Activated CD8-positive, alpha-beta memory T cell treated with anti-CD3 and anti-CD28 coated beads, Interleukin-2, amount 50 U/mL, for 4 hours (primary cell): ENCODE data around the gene SLC48A1.

Experiments used
- DNase-seq: peaks from one replicate; pipeline ENCODE4 v3.0.0-alpha.2; 2020

SLC48A1 gene

GRCh38 chr12:47773062-47773857 lies at the start of gene SLC48A1:
Gene SLC48A1 (plus strand): TSS chr12:47773238. CDS start chr12:47773305, 67 bp downstream.
- DNase-seq = peak; percentile 75

GRCh38 chr12:47725091-47725772 lies 47.8 kb upstream of the SLC48A1 start, which contains the start of gene ENDOU:
Gene ENDOU (minus strand): TSS chr12:47725490. CDS start chr12:47725413, 77 bp downstream.
- DNase-seq = no peak

DNA sequence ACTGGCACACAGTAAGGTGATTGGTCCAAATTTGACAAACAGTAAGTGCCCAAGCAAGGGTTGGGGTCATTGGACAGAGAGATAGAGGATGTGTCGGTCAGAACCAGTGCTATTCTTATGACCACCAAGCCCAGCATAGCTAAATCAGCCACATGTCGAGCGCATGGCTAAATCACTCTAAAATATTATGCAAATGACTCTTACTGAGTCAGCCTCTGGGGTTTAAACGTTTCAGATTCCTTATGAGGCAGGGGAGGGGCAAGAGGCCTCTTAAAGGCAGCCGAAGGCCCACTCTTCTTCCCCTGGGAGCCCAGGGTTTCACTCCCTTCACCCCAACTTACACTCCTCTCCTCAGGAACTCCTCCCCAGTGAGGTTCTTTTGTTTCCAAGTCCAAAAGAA lies 47.1 kb upstream of the SLC48A1 start:
- no peak for DNase-seq

GRCh38 chr12:47729233-47729632 lies 43.8 kb upstream of the SLC48A1 start:
- DNase-seq = no peak

- no peak for DNase-seq
Measured at GRCh38 chr12:47730341-47730744, 42.7 kb upstream of the SLC48A1 start.

GRCh38 chr12:47731723-47732122 lies 41.3 kb upstream of the SLC48A1 start:
- DNase-seq = no peak

DNA sequence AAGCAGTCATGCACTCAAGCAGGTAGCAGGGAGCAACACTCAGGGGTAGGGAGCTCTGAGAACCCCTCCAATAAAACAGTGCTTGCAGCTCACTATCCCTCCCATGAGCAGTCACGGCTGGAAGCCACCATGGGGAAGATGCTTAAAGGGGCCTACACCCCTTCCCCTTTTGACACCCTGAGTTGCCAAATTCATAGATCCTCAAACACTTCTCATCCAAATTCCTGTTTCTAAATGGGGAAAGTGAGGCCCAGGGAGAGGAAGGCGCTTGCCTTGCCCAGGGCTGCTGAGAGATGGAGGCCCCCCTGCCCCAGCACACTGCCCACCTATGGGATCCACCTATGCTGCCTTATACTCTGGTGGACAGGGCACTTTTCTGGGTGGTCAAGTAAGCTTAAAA lies 40.5 kb upstream of the SLC48A1 start:
- no peak for DNase-seq

GRCh38 chr12:47733142-47733541 lies 39.9 kb upstream of the SLC48A1 start:
- DNase-seq = no peak

- DNase-seq = no peak
Measured at GRCh38 chr12:47734725-47735480, 38.1 kb upstream of the SLC48A1 start.

DNA sequence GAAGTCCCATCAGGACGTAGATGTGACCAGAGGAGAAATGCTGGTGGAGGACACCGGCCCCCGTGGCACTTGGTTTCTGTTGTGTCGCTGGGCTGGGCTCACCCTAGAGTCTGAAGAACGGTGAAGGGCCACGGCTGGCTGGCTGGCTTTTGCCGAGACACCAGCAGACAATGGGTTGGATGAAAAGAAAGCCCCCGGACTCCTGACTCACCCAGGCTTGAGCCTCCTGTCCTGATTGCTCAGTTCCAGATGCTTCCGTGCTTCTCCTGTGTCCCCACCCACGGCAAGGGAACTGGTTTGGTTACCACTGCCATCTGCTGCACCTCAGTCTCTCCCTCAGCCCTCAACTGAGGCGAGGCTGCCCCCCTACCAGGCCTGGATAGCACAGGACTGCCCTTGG lies 37.4 kb upstream of the SLC48A1 start:
- no peak for DNase-seq

GRCh38 chr12:47736216-47736615 lies 36.8 kb upstream of the SLC48A1 start:
- DNase-seq = no peak

DNA sequence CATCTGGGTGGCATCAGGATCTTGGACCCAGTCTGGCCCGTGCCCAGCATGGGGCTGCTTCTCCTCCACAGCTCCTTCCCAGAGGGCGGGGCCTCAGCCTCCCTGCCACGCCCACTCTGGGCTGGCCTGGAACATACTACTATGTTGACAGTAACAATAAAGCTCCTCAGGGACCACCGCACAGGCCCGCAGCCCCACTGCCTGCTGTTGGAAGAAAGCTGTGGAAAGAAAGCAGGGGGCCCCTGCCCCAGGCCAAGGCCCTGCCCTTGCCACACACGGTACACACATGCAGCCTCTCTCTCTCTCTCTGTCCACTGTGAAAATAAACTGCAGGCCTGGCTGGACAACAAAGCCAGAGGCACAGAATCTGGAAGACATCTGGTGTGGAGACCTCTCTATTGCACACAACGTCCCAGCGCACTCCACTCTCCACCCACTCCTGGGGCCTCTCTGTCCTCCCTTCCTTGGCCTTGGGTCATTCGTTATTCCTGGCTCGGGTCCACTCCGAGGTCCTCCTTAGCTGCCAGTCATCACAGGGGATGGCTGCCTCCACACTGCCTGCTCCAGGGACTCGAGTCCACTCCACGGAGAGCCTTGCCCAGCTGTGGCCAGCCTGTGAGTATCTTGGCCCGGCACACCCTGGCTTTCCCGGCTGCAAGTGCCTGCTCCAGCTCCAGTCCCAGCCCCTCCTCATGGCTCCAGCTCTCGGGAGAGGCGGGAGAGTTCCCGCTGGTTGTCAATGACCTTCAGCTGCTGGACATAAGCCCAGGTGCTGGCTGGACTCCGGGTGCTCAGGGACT lies 36.0 kb upstream of the SLC48A1 start:
- DNase-seq = no peak

DNA sequence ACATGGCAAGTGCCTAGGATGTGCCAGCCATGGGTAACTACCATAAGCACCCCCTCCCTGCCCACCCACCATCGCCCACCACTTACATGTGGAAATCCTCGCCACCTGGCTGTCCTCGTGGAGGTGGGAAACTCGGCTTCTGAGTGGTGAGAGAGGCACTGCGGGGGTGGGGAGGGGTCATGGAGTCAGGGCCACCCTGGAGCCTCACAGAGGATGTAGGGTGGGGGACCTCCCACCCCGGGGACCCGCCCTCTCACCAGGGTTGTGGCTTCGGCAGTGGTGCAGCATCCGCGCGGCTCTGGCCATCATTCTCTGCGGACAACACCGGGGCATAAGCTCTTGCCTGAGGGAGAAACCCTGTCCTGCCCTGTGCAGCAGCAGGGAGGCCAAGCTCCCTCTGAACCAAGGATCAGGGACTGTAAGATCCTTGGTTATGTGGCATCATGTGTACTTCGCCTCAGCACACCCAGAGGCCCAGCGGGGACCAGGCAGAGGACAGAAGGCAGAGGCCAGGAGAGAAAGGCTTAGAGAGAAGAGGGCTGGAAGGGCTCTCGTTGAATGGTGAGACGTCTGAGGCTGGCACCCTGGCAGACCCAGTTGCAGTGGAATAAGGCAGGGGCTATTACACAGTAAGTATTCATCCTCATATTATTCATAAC lies 35.0 kb upstream of the SLC48A1 start:
- no peak for DNase-seq

- DNase-seq = no peak
Measured at GRCh38 chr12:47739297-47739696, 33.7 kb upstream of the SLC48A1 start.

- DNase-seq = no peak
Measured at GRCh38 chr12:47739979-47740378, 33.1 kb upstream of the SLC48A1 start.

- no peak for DNase-seq
Measured at GRCh38 chr12:47740606-47741339, 32.3 kb upstream of the SLC48A1 start.

GRCh38 chr12:47741340-47741703 lies 31.7 kb upstream of the SLC48A1 start:
- DNase-seq = peak; percentile 54

GRCh38 chr12:47742253-47742825 lies 30.7 kb upstream of the SLC48A1 start:
- DNase-seq = peak; percentile 75

DNA sequence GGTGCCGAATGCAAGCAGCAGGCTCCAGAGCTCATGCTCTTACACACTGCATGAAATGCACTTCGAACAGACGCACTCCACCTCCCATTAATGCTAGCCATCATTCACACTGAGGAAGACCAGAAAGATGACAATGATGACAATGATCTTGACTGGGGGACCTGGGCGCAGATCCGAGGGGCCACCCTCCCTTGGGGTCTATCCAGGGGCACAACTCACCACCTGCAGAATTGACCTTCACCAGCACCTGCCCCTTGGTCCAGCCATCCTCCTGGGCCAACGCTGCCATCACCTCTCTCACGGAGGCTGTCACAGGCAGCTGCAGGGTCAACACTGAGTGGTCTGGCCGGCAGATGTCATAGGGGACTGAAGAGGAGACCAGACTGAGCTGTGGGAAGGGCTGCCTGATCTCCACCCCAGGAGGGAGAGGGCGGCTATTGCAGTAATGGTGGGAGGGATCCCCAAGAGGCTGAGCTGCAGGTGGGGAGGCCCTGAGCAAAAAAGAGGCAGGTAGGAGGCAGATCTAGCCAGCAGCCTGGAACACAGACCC lies 29.7 kb upstream of the SLC48A1 start:
- no peak for DNase-seq

GRCh38 chr12:47744005-47744651 lies 28.9 kb upstream of the SLC48A1 start:
- peak; percentile 69 for DNase-seq
